Mammary epithelial cell (primary cell): ENCODE results near the gene DOK3.

ENCODE experiments used
- CTCF ChIP-seq, 2 donors: IDR thresholded peaks in 1 of 2; conservative IDR thresholded peaks in 1 of 2; 2 replicates each; pipeline ENCODE4 v1.5.1; 2011 to 2012; ENCODE audit warnings: inconsistent platforms in 2 of 2, low read length in 2 of 2, mild to moderate bottlenecking in 2 of 2, control low read depth in 1 of 2, low read depth in 1 of 2; ENCODE audit not compliant: insufficient read depth in 1 of 2; ENCODE audit errors: extremely low read depth in 1 of 2
- EZH2 ChIP-seq: IDR thresholded peaks from 2 replicates; pipeline ENCODE4 v1.6.1; 2012; ENCODE audit warnings: low read length, inconsistent platforms, borderline replicate concordance

DNA sequence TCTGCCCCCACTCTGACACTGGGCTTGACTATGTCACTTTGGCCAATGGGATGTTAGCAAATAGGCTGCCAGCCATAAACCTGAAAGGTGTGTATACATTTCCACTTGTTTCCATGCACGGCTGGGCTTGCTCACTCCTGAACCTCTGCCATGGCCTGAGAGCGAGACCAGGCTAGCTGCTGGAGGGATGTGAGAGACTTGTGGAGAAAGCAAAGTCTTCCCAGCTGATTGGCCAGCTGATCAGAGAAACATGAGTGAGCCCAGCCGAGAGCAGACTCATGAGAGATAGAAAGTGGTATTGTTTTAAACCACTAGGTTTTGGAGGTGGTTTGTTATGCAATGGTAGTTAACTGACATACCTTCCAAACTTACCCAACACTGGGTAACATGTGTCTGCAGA is 30.8 kb upstream of the DOK3 start:
- TF ChIP-seq CTCF (conservative IDR thresholded peaks at IDR 0.05 in 1 of 2, IDR thresholded peaks at IDR 0.05 in 1 of 2; ENCODE audit: extremely low read depth in 1 of 2, insufficient read depth in 1 of 2, low read depth in 1 of 2, low read length in 2 of 2), result no peak
- no peak for TF ChIP-seq EZH2
